Naive B cell (primary cell): ENCODE data around the gene BSG. TPM values are rescaled to one million over a fixed set of nuclear protein-coding genes. Genes with fewer than 3 reads are reported as not detected.

Experiments
- ATAC-seq, 2 donors: fragments of 150-1000 bp; cut with Tn5 transposase; 2 replicates each; pipeline ENCODE4 v1.10.0; 2021; ENCODE audit warnings: low read depth in 2 of 2, mild to moderate bottlenecking in 2 of 2, moderate library complexity in 2 of 2
- DNase-seq: peaks from one replicate; pipeline ENCODE4 v3.0.0; 2022
- H3K27ac Mint-ChIP-seq, 6 donors: one replicate each; pipeline ENCODE4 v1.8.0; 2020 to 2022; ENCODE audit warnings: mild to moderate bottlenecking in 6 of 6, mixed read lengths in 6 of 6, moderate library complexity in 5 of 6, inconsistent platforms in 2 of 6
- H3K27me3 Mint-ChIP-seq, 3 donors: one replicate each; pipeline ENCODE4 v1.8.0; 2021 to 2022; ENCODE audit warnings: mixed read lengths in 3 of 3, mild to moderate bottlenecking in 1 of 3
- H3K36me3 Mint-ChIP-seq, 2 donors: one replicate each; pipeline ENCODE4 v1.8.0; 2020 to 2022; ENCODE audit warnings: mixed read lengths in 2 of 2, inconsistent platforms in 1 of 2, mild to moderate bottlenecking in 1 of 2
- H3K4me1 Mint-ChIP-seq, 3 donors: one replicate each; pipeline ENCODE4 v1.8.0; 2020 to 2022; ENCODE audit warnings: mixed read lengths in 3 of 3, inconsistent platforms in 1 of 3, mild to moderate bottlenecking in 1 of 3, moderate library complexity in 1 of 3
- H3K4me3 Mint-ChIP-seq, 8 donors: one replicate each; pipeline ENCODE4 v1.8.0; 2020 to 2022; ENCODE audit warnings: mild to moderate bottlenecking in 8 of 8, mixed read lengths in 8 of 8, moderate library complexity in 8 of 8, inconsistent platforms in 2 of 8
- H3K9me3 Mint-ChIP-seq, 7 donors: one replicate each; pipeline ENCODE4 v1.8.0; 2020 to 2022; ENCODE audit warnings: mixed read lengths in 7 of 7, mild to moderate bottlenecking in 5 of 7, inconsistent platforms in 2 of 7, moderate library complexity in 1 of 7
- polyA plus RNA-seq, 6 donors: library from polyadenylated mRNA; unstranded; fragments of 300-500 nt; fragmentation: Illumina TruSeq; gene quantifications; one replicate each; pipeline ENCODE4 v1.2.3, GENCODE V29; 2021; ENCODE audit warnings: low read depth in 6 of 6

Gene BSG
- polyA plus RNA-seq, 6 donors from 2014 or later, result 205 to 270 (median 235) TPM

- H3K4me3 Mint-ChIP-seq, result peak overlapping the region in 5 of 8 donors; percentile 11 to 86 (median 41)
- ATAC-seq (no peak), DNase-seq (no peak)
- no peaks in the 10 kb centered on the region for H3K9me3 Mint-ChIP-seq
- H3K27me3 Mint-ChIP-seq, result peaks cover 4 to 58% (median 21%) of the 10 kb centered on the region in 3 donors
- peaks cover 2 to 7% (median 5%) of the 10 kb centered on the region in 3 donors for H3K4me1 Mint-ChIP-seq
- H3K36me3 Mint-ChIP-seq, result no peaks in the 10 kb centered on the region
- peak overlapping the region in 1 of 6 donors; percentile 32 for H3K27ac Mint-ChIP-seq
Measured at GRCh38 chr19:591099-591958, 18.9 kb downstream of the BSG start.

GRCh38 chr19:592101-592500 lies 19.7 kb downstream of the BSG start:
- Mint-ChIP-seq H3K27me3 (peaks cover 4 to 55% (median 21%) of the 10 kb centered on the region in 3 donors), H3K4me3 (no peak overlapping the region)

GRCh38 chr19:593055-593454 lies 20.7 kb downstream of the BSG start:
- no peaks in the 10 kb centered on the region for H3K9me3 Mint-ChIP-seq
- H3K4me3 Mint-ChIP-seq, result peak overlapping the region in 1 of 8 donors; percentile 57

More at GRCh38 chr19:592101-592500, 19.7 kb downstream of the BSG start:
- peak overlapping the region in 1 of 6 donors; percentile 72 for H3K27ac Mint-ChIP-seq
- ATAC-seq (no peak), DNase-seq (no peak)
- peaks cover 2 to 7% (median 5%) of the 10 kb centered on the region in 3 donors for H3K4me1 Mint-ChIP-seq
- no peaks in the 10 kb centered on the region for H3K36me3 Mint-ChIP-seq
- H3K9me3 Mint-ChIP-seq, result no peaks in the 10 kb centered on the region

GRCh38 chr19:593505-593904 lies 21.1 kb downstream of the BSG start:
- no peak for DNase-seq
- H3K4me3 Mint-ChIP-seq, result peak overlapping the region in 3 of 8 donors; percentile 39 to 45 (median 41)
- peaks cover 0 to 49% (median 17%) of the 10 kb centered on the region in 3 donors for H3K27me3 Mint-ChIP-seq
- H3K9me3 Mint-ChIP-seq, result no peaks in the 10 kb centered on the region
- H3K27ac Mint-ChIP-seq, result peak overlapping the region in 1 of 6 donors; percentile 84
- peaks cover 0 to 5% (median 3%) of the 10 kb centered on the region in 3 donors for H3K4me1 Mint-ChIP-seq
- ATAC-seq, result peak in 1 of 2 donors; percentile 52
- no peaks in the 10 kb centered on the region for H3K36me3 Mint-ChIP-seq

More at GRCh38 chr19:593055-593454, 20.7 kb downstream of the BSG start:
- Mint-ChIP-seq H3K4me1 (peaks cover under 1 to 6% (median 5%) of the 10 kb centered on the region in 3 donors), H3K36me3 (no peaks in the 10 kb centered on the region), H3K27ac (no peak overlapping the region), H3K27me3 (peaks cover 1 to 54% (median 21%) of the 10 kb centered on the region in 3 donors)
- DNase-seq (no peak), ATAC-seq (no peak)

- Mint-ChIP-seq H3K4me1 (peaks cover 0 to 5% (median 3%) of the 10 kb centered on the region in 3 donors), H3K36me3 (no peaks in the 10 kb centered on the region), H3K27me3 (peaks cover 0 to 41% (median 16%) of the 10 kb centered on the region in 3 donors), H3K4me3 (no peak overlapping the region), H3K9me3 (no peaks in the 10 kb centered on the region), H3K27ac (no peak overlapping the region)
- DNase-seq (no peak), ATAC-seq (no peak)
Measured at GRCh38 chr19:594265-594870, 22.0 kb downstream of the BSG start.

GRCh38 chr19:595326-596262 lies 23.2 kb downstream of the BSG start:
- ATAC-seq (no peak), DNase-seq (no peak)
- Mint-ChIP-seq H3K9me3 (peaks cover 0 to 2% (median 0%) of the 10 kb centered on the region in 7 donors), H3K4me3 (peak overlapping the region in 1 of 8 donors; percentile 50), H3K27ac (no peak overlapping the region), H3K36me3 (no peaks in the 10 kb centered on the region), H3K4me1 (peaks cover 0 to 5% (median 3%) of the 10 kb centered on the region in 3 donors), H3K27me3 (peaks cover 0 to 41% (median 16%) of the 10 kb centered on the region in 3 donors)

GRCh38 chr19:596263-596655 lies 23.9 kb downstream of the BSG start:
- peaks cover 0 to 3% (median 2%) of the 10 kb centered on the region in 3 donors for H3K4me1 Mint-ChIP-seq
- ATAC-seq (no peak), DNase-seq (no peak)
- H3K4me3 Mint-ChIP-seq, result no peak overlapping the region
- H3K36me3 Mint-ChIP-seq, result no peaks in the 10 kb centered on the region
- H3K9me3 Mint-ChIP-seq, result peaks cover 0 to 2% (median 0%) of the 10 kb centered on the region in 7 donors
- no peak overlapping the region for H3K27ac Mint-ChIP-seq
- H3K27me3 Mint-ChIP-seq, result peaks cover 0 to 37% (median 16%) of the 10 kb centered on the region in 3 donors

GRCh38 chr19:597406-598315 lies 25.3 kb downstream of the BSG start:
- peaks cover 0 to 7% of the 10 kb centered on the region in 2 donors for H3K36me3 Mint-ChIP-seq
- DNase-seq (no peak), ATAC-seq (no peak)
- no peak overlapping the region for H3K4me3 Mint-ChIP-seq
- peaks cover 0 to 31% (median 16%) of the 10 kb centered on the region in 3 donors for H3K27me3 Mint-ChIP-seq
- H3K27ac Mint-ChIP-seq, result peak overlapping the region in 1 of 6 donors; percentile 33
- H3K4me1 Mint-ChIP-seq, result peaks cover 0 to 7% (median 0%) of the 10 kb centered on the region in 3 donors
- H3K9me3 Mint-ChIP-seq, result peaks cover 0 to 5% (median 0%) of the 10 kb centered on the region in 7 donors

GRCh38 chr19:601310-601709 lies 28.9 kb downstream of the BSG start:
- H3K4me1 Mint-ChIP-seq, result peaks cover 0 to 4% (median 0%) of the 10 kb centered on the region in 3 donors
- H3K27me3 Mint-ChIP-seq, result peaks cover 0 to 5% (median 0%) of the 10 kb centered on the region in 3 donors
- H3K4me3 Mint-ChIP-seq, result no peak overlapping the region
- DNase-seq (no peak), ATAC-seq (no peak)
- H3K9me3 Mint-ChIP-seq, result peaks cover 0 to 6% (median 0%) of the 10 kb centered on the region in 7 donors
- no peak overlapping the region for H3K27ac Mint-ChIP-seq
- H3K36me3 Mint-ChIP-seq, result peaks cover 0 to 10% of the 10 kb centered on the region in 2 donors

GRCh38 chr19:601790-602189 lies 29.4 kb downstream of the BSG start:
- H3K9me3 Mint-ChIP-seq, result peaks cover 0 to 6% (median 0%) of the 10 kb centered on the region in 7 donors

GRCh38 chr19:602391-603301 lies 30.2 kb downstream of the BSG start:
- no peak overlapping the region for H3K4me3 Mint-ChIP-seq
- peaks cover 0 to 4% (median 0%) of the 10 kb centered on the region in 3 donors for H3K4me1 Mint-ChIP-seq
- H3K27me3 Mint-ChIP-seq, result peaks cover 0 to 5% (median 0%) of the 10 kb centered on the region in 3 donors
- no peak overlapping the region for H3K27ac Mint-ChIP-seq
- ATAC-seq (no peak), DNase-seq (no peak)
- peaks cover 0 to 10% of the 10 kb centered on the region in 2 donors for H3K36me3 Mint-ChIP-seq
- peaks cover 0 to 6% (median 0%) of the 10 kb centered on the region in 7 donors for H3K9me3 Mint-ChIP-seq

More at GRCh38 chr19:601790-602189, 29.4 kb downstream of the BSG start:
- Mint-ChIP-seq H3K36me3 (peaks cover 0 to 10% of the 10 kb centered on the region in 2 donors), H3K27me3 (peaks cover 0 to 5% (median 0%) of the 10 kb centered on the region in 3 donors), H3K4me1 (peaks cover 0 to 4% (median 0%) of the 10 kb centered on the region in 3 donors), H3K4me3 (no peak overlapping the region), H3K27ac (no peak overlapping the region)
- ATAC-seq (no peak), DNase-seq (no peak)
